ENCODE measurements around the gene FRA10AC1.

DNA sequence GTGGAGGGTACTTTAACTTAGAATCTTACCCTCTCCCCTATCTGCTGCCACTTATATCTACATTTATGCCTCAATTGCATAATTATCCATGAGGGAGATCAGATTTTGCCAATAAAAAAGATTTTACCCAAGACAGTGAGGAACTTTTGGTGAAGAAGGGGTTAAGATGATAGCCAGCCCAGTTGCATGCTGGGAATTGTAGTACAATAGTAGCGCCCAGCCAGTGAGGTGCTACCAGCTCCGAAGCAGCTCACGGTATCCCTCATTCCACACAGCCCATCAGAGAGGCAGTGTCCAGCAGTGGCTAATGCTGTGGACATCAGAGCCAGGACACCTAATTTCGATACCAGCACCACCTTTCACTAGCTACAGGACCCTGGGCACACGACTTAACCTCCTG is 49.4 kb upstream of the FRA10AC1 start:
- TF ChIP-seq POLR2A (IDR thresholded peaks at IDR 0.05; ENCODE audit: low read length) = no peak
- TF ChIP-seq GATA1 (IDR thresholded peaks at IDR 0.05; ENCODE audit: low read depth, low read length) = no peak

Measured in erythroblast (primary cell).